H1 (cell line): ENCODE results near the gene CYGB. TPM values are rescaled to one million over a fixed set of nuclear protein-coding genes. Genes with fewer than 3 reads are reported as not detected.
"Not testable (repeated sequence)": the region's sequence is repeated elsewhere in the genome, so short reads cannot be mapped to it uniquely, and the experiment has no call there.

Experiments
- CTCF ChIA-PET: fragments of 300-600 bp; sonication (Branson Sonifier 250); formaldehyde crosslinking; loops from one replicate; lab custom pipeline; 2021; ENCODE audit not compliant: partially characterized antibody; lab: Charles Lee
- POLR2A ChIA-PET: fragments of 300-600 bp; sonication (Branson Sonifier 250); formaldehyde crosslinking; loops from one replicate; lab custom pipeline; 2021; ENCODE audit warnings: inconsistent platforms; ENCODE audit not compliant: partially characterized antibody; lab: Charles Lee
- DNase-seq, 2 experiments: peaks; one replicate each; pipeline versions ENCODE4 v3.0.0 to v3.0.0-alpha.2; 2010 to 2022; ENCODE audit warnings: low spot score in 2 of 2, low read depth in 1 of 2, mixed read lengths in 1 of 2
- FAIRE-seq: peaks from 2 replicates; lab custom pipeline; 2011; peaks lifted over from hg19 to GRCh38; lab: Jason Lieb, UNC
- H2AFZ ChIP-seq: 2 replicates; pipeline ENCODE4 v1.8.1; 2012; ENCODE audit warnings: low read length, inconsistent platforms
- H2AK5ac ChIP-seq: 2 replicates; pipeline ENCODE4 v1.6.1; 2013; ENCODE audit warnings: low read depth, low read length
- H2BK120ac ChIP-seq: replicated peaks from 2 replicates; pipeline ENCODE3; 2013; ENCODE audit warnings: low read depth, low read length, inconsistent platforms
- H2BK12ac ChIP-seq: 2 replicates; pipeline ENCODE4 v1.6.1; 2013; ENCODE audit warnings: low read depth, low read length
- H2BK15ac ChIP-seq: 2 replicates; pipeline ENCODE4 v1.6.1; 2013; ENCODE audit warnings: low read length
- H2BK20ac ChIP-seq: 2 replicates; pipeline ENCODE4 v1.6.1; 2013; ENCODE audit warnings: low read length
- H2BK5ac ChIP-seq: 2 replicates; pipeline ENCODE4 v1.6.1; 2013; ENCODE audit warnings: low read depth, low read length
- H3K14ac ChIP-seq: 2 replicates; pipeline ENCODE4 v1.6.1; 2013; ENCODE audit warnings: inconsistent platforms; ENCODE audit not compliant: insufficient read length
- H3K18ac ChIP-seq: 2 replicates; pipeline ENCODE4 v1.6.1; 2013; ENCODE audit warnings: low read length; ENCODE audit errors: extremely low read depth
- H3K23ac ChIP-seq: 2 replicates; pipeline ENCODE4 v1.6.1; 2013; ENCODE audit warnings: inconsistent platforms; ENCODE audit not compliant: insufficient read length
- H3K23me2 ChIP-seq: 2 replicates; pipeline ENCODE4 v1.6.1; 2013; ENCODE audit warnings: low read depth, low read length
- H3K27ac ChIP-seq: 2 replicates; pipeline ENCODE4 v1.6.1; 2011; ENCODE audit warnings: low read depth, low read length, inconsistent platforms
- H3K27me3 ChIP-seq, 4 experiments: replicated peaks in 1 of 4; 1 replicate in 1 of 4; 2 replicates in 3 of 4; pipeline versions ENCODE4 v1.6.1 to v1.8.1; 2011 to 2013; ENCODE audit warnings: low read length in 3 of 4, mild to moderate bottlenecking in 3 of 4, inconsistent platforms in 2 of 4, mixed read lengths in 2 of 4, moderate library complexity in 1 of 4; ENCODE audit not compliant: control insufficient read depth in 3 of 4, insufficient read depth in 3 of 4; ENCODE audit errors: extremely low read depth in 1 of 4
- H3K36me3 ChIP-seq, 4 experiments: 2 replicates each; pipeline versions ENCODE4 v1.6.1 to v1.8.1; 2011 to 2013; ENCODE audit warnings: mild to moderate bottlenecking in 4 of 4, low read length in 3 of 4, moderate library complexity in 2 of 4, control low read depth in 1 of 4, inconsistent platforms in 1 of 4; ENCODE audit not compliant: insufficient read depth in 4 of 4, control insufficient read depth in 2 of 4
- H3K4ac ChIP-seq: replicated peaks from 2 replicates; pipeline ENCODE3; 2013; ENCODE audit warnings: low read length, low read depth, mixed read lengths, inconsistent platforms; ENCODE audit not compliant: insufficient read length
- H3K4me1 ChIP-seq, 4 experiments: replicated peaks in 1 of 4; 1 replicate in 1 of 4; 2 replicates in 3 of 4; pipeline versions ENCODE4 v1.6.1 to v1.8.1; 2011 to 2013; ENCODE audit warnings: low read length in 3 of 4, inconsistent platforms in 2 of 4, mixed read lengths in 1 of 4; ENCODE audit not compliant: insufficient read depth in 4 of 4, control insufficient read depth in 3 of 4
- H3K4me2 ChIP-seq, 2 experiments: 2 replicates each; pipeline versions ENCODE4 v1.6.1 to v1.8.1; 2011 to 2013; ENCODE audit warnings: low read depth in 2 of 2, low read length in 2 of 2, control low read depth in 1 of 2, inconsistent platforms in 1 of 2, mild to moderate bottlenecking in 1 of 2; ENCODE audit not compliant: insufficient read depth in 1 of 2
- H3K4me3 ChIP-seq, 4 experiments: fragments of 200-600, 300-600 bp in 1 of 4; sonication (generic), shearing (Covaris generic), sonication (Bioruptor Twin) in 1 of 4; 2 replicates each; pipeline versions ENCODE4 v1.5.1 to v1.8.1; 2011 to 2016; ENCODE audit warnings: low read length in 4 of 4, low read depth in 3 of 4, control low read depth in 2 of 4, inconsistent platforms in 2 of 4, mild to moderate bottlenecking in 2 of 4, mixed read lengths in 1 of 4, moderate library complexity in 1 of 4; ENCODE audit not compliant: insufficient read depth in 2 of 4; ENCODE audit errors: extremely low read depth in 1 of 4
- H3K56ac ChIP-seq: replicated peaks from 2 replicates; pipeline ENCODE3; 2013; ENCODE audit warnings: low read depth, mild to moderate bottlenecking, mixed read lengths, low read length, inconsistent platforms; ENCODE audit not compliant: insufficient read length
- H3K79me1 ChIP-seq: 2 replicates; pipeline ENCODE4 v1.6.1; 2013; ENCODE audit warnings: low read depth, low read length, control low read depth
- H3K79me2 ChIP-seq, 2 experiments: 2 replicates each; pipeline versions ENCODE4 v1.6.1 to v1.8.1; 2012 to 2013; ENCODE audit warnings: low read length in 2 of 2, mild to moderate bottlenecking in 2 of 2, inconsistent platforms in 1 of 2; ENCODE audit not compliant: insufficient read depth in 2 of 2, control insufficient read depth in 1 of 2
- H3K9ac ChIP-seq, 4 experiments: replicated peaks in 1 of 4; 1 replicate in 1 of 4; 2 replicates in 3 of 4; pipeline versions ENCODE4 v1.6.1 to v1.8.1; 2011 to 2013; ENCODE audit warnings: low read depth in 3 of 4, low read length in 3 of 4, control low read depth in 2 of 4, mild to moderate bottlenecking in 2 of 4, moderate library complexity in 2 of 4, inconsistent platforms in 1 of 4; ENCODE audit errors: extremely low read depth in 1 of 4
- H3K9me3 ChIP-seq, 2 experiments: 2 replicates each; pipeline versions ENCODE4 v1.6.1 to v1.8.1; 2012 to 2013; ENCODE audit warnings: mild to moderate bottlenecking in 2 of 2, moderate library complexity in 2 of 2, control low read depth in 1 of 2, inconsistent platforms in 1 of 2, low read depth in 1 of 2, low read length in 1 of 2, mixed read lengths in 1 of 2; ENCODE audit not compliant: insufficient read depth in 2 of 2
- H4K20me1 ChIP-seq, 2 experiments: replicated peaks in 1 of 2; 2 replicates each; pipeline versions ENCODE3 to v1.8.1; 2011 to 2013; ENCODE audit warnings: inconsistent platforms in 2 of 2, low read length in 2 of 2, mild to moderate bottlenecking in 1 of 2; ENCODE audit not compliant: insufficient read depth in 2 of 2, control insufficient read depth in 1 of 2
- H4K5ac ChIP-seq: 2 replicates; pipeline ENCODE4 v1.6.1; 2013; ENCODE audit warnings: low read length, low read depth, mixed read lengths, inconsistent platforms; ENCODE audit not compliant: insufficient read length
- H4K8ac ChIP-seq: 2 replicates; pipeline ENCODE4 v1.8.0; 2013; ENCODE audit warnings: mild to moderate bottlenecking, moderate library complexity, low read length, inconsistent platforms; ENCODE audit not compliant: insufficient read depth; ENCODE audit errors: extremely low read depth
- H4K91ac ChIP-seq: replicated peaks from 2 replicates; pipeline ENCODE3; 2013; ENCODE audit warnings: low read length, mixed read lengths, inconsistent platforms; ENCODE audit not compliant: insufficient read length
- WGBS, 2 experiments: shearing (Covaris generic) in 1 of 2; methylation state at CpG; one replicate each; pipeline versions ENCODE4 v1.1.6 to v1.1.7; 2013 to 2015; ENCODE audit warnings: low lambda C conversion rate in 2 of 2, mixed read lengths in 2 of 2, inconsistent platforms in 1 of 2, low coverage in 1 of 2, missing lambda C conversion rate in 1 of 2; ENCODE audit not compliant: insufficient replicate concordance in 2 of 2, insufficient coverage in 1 of 2, insufficient read length in 1 of 2; ENCODE audit errors: extremely low coverage in 1 of 2, missing lambda C conversion rate in 1 of 2; 5-methylcytosine and 5-hydroxymethylcytosine counted together
- polyA plus RNA-seq, 7 experiments: library from polyadenylated mRNA; depleted of rRNA in 3 of 7; stranded (reverse) in 5 of 7; unstranded in 2 of 7; fragments of >200 nt in 5 of 7; fragments of 200-250 nt in 2 of 7; gene quantifications; 1 replicate in 5 of 7; 2 replicates in 1 of 7; 4 replicates in 1 of 7; pipeline versions ENCODE4 v1.2.1 to v1.2.3, GENCODE V29; 2011 to 2013; ENCODE audit warnings: missing spikeins in 2 of 7, mixed read lengths in 2 of 7
- total RNA-seq: library from RNA; stranded (reverse); fragmentation: NEBNext Ultra II Directional; extraction: Animal tissue kit (Norgen Biotek cat#: 25700); gene quantifications from 2 replicates; pipeline ENCODE4 v1.2.1, GENCODE V29; 2021

The CYGB gene
- total and polyA plus RNA-seq, 2 of the 8 experiments (the other 6 are each of a cell fraction or from before 2014, with no cell fraction given), result 2.7 to 3.7 TPM

DNA sequence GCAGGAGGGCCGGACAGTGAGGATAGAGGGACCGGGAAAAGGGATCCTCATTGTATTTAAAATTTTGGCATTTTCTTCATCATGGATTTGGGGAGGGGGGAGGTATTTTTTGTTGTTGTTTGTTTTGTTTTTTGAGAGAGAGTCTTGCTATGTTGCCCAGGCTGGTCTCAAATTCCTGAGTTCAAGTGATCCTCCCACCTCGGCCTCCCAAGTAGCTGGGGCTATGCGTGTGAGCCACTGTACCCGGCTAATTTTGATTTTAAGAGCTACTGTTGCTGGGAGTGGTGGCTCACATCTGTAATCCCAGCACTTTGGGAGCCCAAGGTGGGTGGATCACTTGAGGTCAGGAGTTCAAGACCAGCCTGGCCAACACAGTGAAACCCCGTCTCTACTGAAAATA lies 23.2 kb downstream of the CYGB start:
- H2BK20ac ChIP-seq, H3K36me3 ChIP-seq, H3K27ac ChIP-seq, H3K14ac ChIP-seq, H3K23me2 ChIP-seq, H3K56ac ChIP-seq, H2BK120ac ChIP-seq, H3K4me2 ChIP-seq, H2BK15ac ChIP-seq, H2AFZ ChIP-seq, H3K23ac ChIP-seq, H3K4me1 ChIP-seq, DNase-seq, H3K79me1 ChIP-seq, H3K79me2 ChIP-seq, H3K9ac ChIP-seq, H4K20me1 ChIP-seq, FAIRE-seq, H2BK5ac ChIP-seq, H3K4me3 ChIP-seq, H3K27me3 ChIP-seq, H2AK5ac ChIP-seq, H2BK12ac ChIP-seq, H3K9me3 ChIP-seq, H4K8ac ChIP-seq, H4K5ac ChIP-seq, H3K18ac ChIP-seq, H3K4ac ChIP-seq, H4K91ac ChIP-seq: not testable (repeated sequence)
- CTCF ChIA-PET, result interaction anchor here (0.9 to 3.7 kb wide), 7 partner anchors 9 to 200 kb away, joined by 3 to 21 read pairs (median 4); no protein-coding TSS in a partner anchor
- POLR2A ChIA-PET, result interaction anchor here (0.6 kb wide), 1 partner anchor 40 kb away, joined by 3 read pairs; no protein-coding TSS in a partner anchor
- 84% methylated on average over 6 of the region's 6 CpGs; no CpG with 5 or more reads in 1 of the 2 experiments for WGBS, 2 experiments
